GM20000 (cell line): ENCODE data around the gene TPM2.

Source experiments
- DNase-seq: peaks from one replicate; pipeline ENCODE4 v3.0.0; 2012; ENCODE audit warnings: low spot score
- CTCF ChIP-seq: IDR thresholded peaks from 2 replicates; pipeline ENCODE4 v1.5.1; 2012; ENCODE audit warnings: mild to moderate bottlenecking, control low read depth; ENCODE audit errors: extremely low read depth, missing control alignments

The TPM2 gene

GRCh38 chr9:35666045-35666444 is 23.7 kb downstream of the TPM2 start:
- TF ChIP-seq CTCF, result no peak
- DNase-seq, result no peak

- TF ChIP-seq CTCF, result no peak
- no peak for DNase-seq
Measured at GRCh38 chr9:35665471-35665818, 24.3 kb downstream of the TPM2 start.

DNA sequence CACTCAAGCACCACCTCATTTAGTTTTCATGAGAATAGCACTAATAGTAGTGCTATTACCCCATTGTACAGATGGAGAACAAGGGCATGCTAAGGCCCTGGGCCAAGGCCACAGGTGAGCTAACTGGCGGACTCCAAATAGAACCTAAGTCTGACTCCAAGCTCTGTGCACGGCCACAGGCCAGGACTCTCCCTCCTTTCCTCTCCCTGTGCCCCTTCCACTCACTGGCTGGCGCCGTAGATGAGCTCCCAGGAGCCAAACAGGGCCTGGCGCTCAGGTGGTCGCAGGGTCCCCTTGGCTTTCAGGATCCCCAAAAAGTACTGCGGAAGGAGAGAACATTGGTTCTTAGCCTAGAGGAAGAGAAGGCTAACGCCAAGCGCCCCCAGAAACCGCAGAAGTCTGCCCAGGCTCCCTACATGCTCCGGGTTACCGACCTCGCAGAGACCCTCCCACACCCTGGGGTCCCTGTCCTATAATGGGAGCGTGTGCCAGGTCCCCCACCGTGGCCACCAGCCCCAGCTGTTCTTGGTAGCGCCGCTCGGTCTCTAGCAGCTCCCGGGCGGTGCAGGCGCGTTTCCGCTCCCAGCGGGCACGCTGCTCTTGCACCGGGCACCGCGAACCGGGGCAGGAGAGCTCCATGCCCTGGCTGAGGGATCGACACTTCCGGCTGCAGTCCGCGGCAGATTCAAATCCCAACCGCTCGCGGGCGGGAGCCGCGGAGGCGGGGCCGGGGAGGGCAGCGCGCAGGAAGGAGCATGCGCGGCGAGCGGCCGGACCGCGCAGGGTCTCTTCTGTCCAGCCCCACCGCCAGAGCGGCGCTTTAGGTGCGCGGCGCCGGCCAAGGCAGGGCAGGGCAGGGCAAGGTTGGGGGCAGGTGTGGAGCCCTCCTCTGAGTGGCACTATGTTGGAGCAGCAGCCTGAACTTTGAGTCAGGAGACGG is 24.9 kb downstream of the TPM2 start, which contains the start of gene ARHGEF39:
TSS of gene ARHGEF39 (minus strand) at position 665 of the 940 bp plus-strand sequence. CDS start at position 639, 26 bp downstream.
- TF ChIP-seq CTCF, result peak; percentile 46
- peak; percentile 93 for DNase-seq

DNA sequence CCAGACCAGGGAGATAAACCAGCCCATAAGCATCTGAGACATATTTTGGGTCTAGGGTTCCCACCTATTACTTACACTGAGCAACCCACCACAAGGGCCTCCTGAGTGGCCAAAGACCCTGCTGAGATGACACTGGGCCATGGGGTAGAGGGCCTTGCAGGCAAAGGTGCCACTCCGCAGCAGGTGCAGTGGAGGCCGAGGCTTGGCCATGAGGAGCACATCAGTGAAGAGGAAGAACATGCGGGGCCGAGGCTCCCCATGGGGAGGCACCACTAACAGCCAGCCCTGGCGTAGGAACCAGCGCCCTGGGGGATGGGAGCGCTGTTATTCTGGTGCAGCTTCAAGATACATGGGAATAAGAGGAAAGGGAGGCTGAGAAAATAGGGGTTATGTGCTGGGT is 27.3 kb downstream of the TPM2 start:
- TF ChIP-seq CTCF, result no peak
- DNase-seq, result no peak

GRCh38 chr9:35661756-35662350 is 27.9 kb downstream of the TPM2 start:
- no peak for TF ChIP-seq CTCF
- no peak for DNase-seq

- DNase-seq, result no peak
- TF ChIP-seq CTCF, result no peak
Measured at GRCh38 chr9:35660966-35661415, 28.7 kb downstream of the TPM2 start.

GRCh38 chr9:35659340-35659739 is 30.4 kb downstream of the TPM2 start:
- DNase-seq, result no peak
- TF ChIP-seq CTCF, result no peak
